H9 (cell line): ENCODE data around the gene GNB4. TPM values are rescaled to one million over a fixed set of nuclear protein-coding genes. Genes with fewer than 3 reads are reported as not detected.
A peak's percentile ranks its signal among the peaks of the same experiment; 100 is the strongest.

ENCODE experiments used
- DNase-seq: peaks from one replicate; pipeline ENCODE4 v3.0.0-alpha.2; 2017
- H2AFZ ChIP-seq: one replicate; pipeline ENCODE4 v1.6.1; 2013; ENCODE audit warnings: mild to moderate bottlenecking, low read length, control low read depth, moderate library complexity
- H2AK5ac ChIP-seq: 2 replicates; pipeline ENCODE4 v1.6.1; 2013; ENCODE audit warnings: low read length, control low read depth, mixed read lengths; ENCODE audit not compliant: insufficient read length
- H2BK120ac ChIP-seq: one replicate; pipeline ENCODE4 v1.6.1; 2013; ENCODE audit warnings: low read depth, mild to moderate bottlenecking, low read length, control low read depth, inconsistent platforms; ENCODE audit not compliant: poor library complexity, severe bottlenecking
- H2BK12ac ChIP-seq: 2 replicates; pipeline ENCODE4 v1.6.1; 2013; ENCODE audit warnings: low read length, control low read depth, mixed read lengths, low read depth; ENCODE audit not compliant: insufficient read length
- H2BK15ac ChIP-seq: 2 replicates; pipeline ENCODE4 v1.6.1; 2013; ENCODE audit warnings: low read depth, low read length, control low read depth
- H2BK20ac ChIP-seq: one replicate; pipeline ENCODE4 v1.6.1; 2013; ENCODE audit warnings: low read depth, mild to moderate bottlenecking, low read length, control low read depth, inconsistent platforms; ENCODE audit not compliant: poor library complexity, severe bottlenecking
- H2BK5ac ChIP-seq: 2 replicates; pipeline ENCODE4 v1.6.1; 2013; ENCODE audit warnings: low read length, control low read depth, mixed read lengths; ENCODE audit not compliant: insufficient read length
- H3K14ac ChIP-seq: 2 replicates; pipeline ENCODE4 v1.6.1; 2013; ENCODE audit warnings: low read length, control low read depth; ENCODE audit not compliant: insufficient read depth
- H3K18ac ChIP-seq: 2 replicates; pipeline ENCODE4 v1.6.1; 2013; ENCODE audit warnings: low read depth, mild to moderate bottlenecking, mixed read lengths, low read length, control low read depth; ENCODE audit not compliant: insufficient read length
- H3K23ac ChIP-seq: 2 replicates; pipeline ENCODE4 v1.6.1; 2013; ENCODE audit warnings: low read length, control low read depth, mixed read lengths, low read depth; ENCODE audit not compliant: insufficient read length
- H3K23me2 ChIP-seq: 2 replicates; pipeline ENCODE4 v1.6.1; 2013; ENCODE audit warnings: low read depth, mild to moderate bottlenecking, mixed read lengths, low read length, control low read depth; ENCODE audit not compliant: insufficient read length, poor library complexity, severe bottlenecking
- H3K27ac ChIP-seq: 2 replicates; pipeline ENCODE4 v1.5.1; 2013; ENCODE audit warnings: low read length, control low read depth, mixed read lengths, low read depth; ENCODE audit not compliant: insufficient read length
- H3K27me3 ChIP-seq: 2 replicates; pipeline ENCODE4 v1.6.1; 2013; ENCODE audit warnings: low read length, control low read depth, inconsistent platforms; ENCODE audit not compliant: insufficient read depth
- H3K4ac ChIP-seq: 2 replicates; pipeline ENCODE4 v1.6.1; 2013; ENCODE audit warnings: low read depth, mild to moderate bottlenecking, control low read depth, inconsistent platforms, low read length, moderate library complexity
- H3K4me1 ChIP-seq: 2 replicates; pipeline ENCODE4 v1.6.1; 2013; ENCODE audit warnings: low read length, control low read depth, inconsistent platforms; ENCODE audit not compliant: insufficient read depth
- H3K4me2 ChIP-seq: 2 replicates; pipeline ENCODE4 v1.6.1; 2013; ENCODE audit warnings: low read length, control low read depth, mixed read lengths; ENCODE audit not compliant: insufficient read length, insufficient read depth
- H3K56ac ChIP-seq: 2 replicates; pipeline ENCODE4 v1.6.1; 2013; ENCODE audit warnings: low read depth, mild to moderate bottlenecking, mixed read lengths, low read length, control low read depth; ENCODE audit not compliant: insufficient read length
- H3K79me1 ChIP-seq: 2 replicates; pipeline ENCODE4 v1.6.1; 2013; ENCODE audit warnings: low read depth, mild to moderate bottlenecking, moderate library complexity, low read length, control low read depth, inconsistent platforms; ENCODE audit not compliant: insufficient read depth, poor library complexity, severe bottlenecking
- H3K79me2 ChIP-seq: 2 replicates; pipeline ENCODE4 v1.6.1; 2013; ENCODE audit warnings: low read length, control low read depth, inconsistent platforms; ENCODE audit not compliant: insufficient read depth
- H3K9ac ChIP-seq: 2 replicates; pipeline ENCODE4 v1.6.1; 2013; ENCODE audit warnings: low read length, control low read depth, mixed read lengths; ENCODE audit not compliant: insufficient read length; ENCODE audit errors: extremely low read depth
- H3K9me3 ChIP-seq: one replicate; pipeline ENCODE4 v1.6.1; 2013; ENCODE audit warnings: low read depth, low read length, inconsistent platforms; ENCODE audit not compliant: control insufficient read depth
- H3T11ph ChIP-seq: one replicate; pipeline ENCODE4 v1.6.1; 2013; ENCODE audit warnings: mild to moderate bottlenecking, low read length, control low read depth, inconsistent platforms
- H4K20me1 ChIP-seq: one replicate; pipeline ENCODE4 v1.6.1; 2013; ENCODE audit not compliant: control insufficient read depth, insufficient read length, insufficient read depth
- H4K5ac ChIP-seq: 2 replicates; pipeline ENCODE4 v1.6.1; 2013; ENCODE audit warnings: low read depth, mild to moderate bottlenecking, mixed read lengths, low read length, control low read depth; ENCODE audit not compliant: insufficient read length
- H4K8ac ChIP-seq: replicated peaks from 2 replicates; pipeline ENCODE4 v1.6.1; 2013; ENCODE audit warnings: low read length, control low read depth, mixed read lengths, low read depth; ENCODE audit not compliant: insufficient read length
- H4K91ac ChIP-seq: 2 replicates; pipeline ENCODE4 v1.6.1; 2013; ENCODE audit warnings: low read depth, mild to moderate bottlenecking, moderate library complexity, mixed read lengths, low read length, control low read depth; ENCODE audit not compliant: insufficient read length
- H3K27ac Mint-ChIP-seq, 3 experiments: 2 replicates in 2 of 3; 3 replicates in 1 of 3; pipeline ENCODE4 v1.8.0; 2020 to 2021; ENCODE audit warnings: mixed read lengths in 3 of 3, mild to moderate bottlenecking in 1 of 3, moderate library complexity in 1 of 3
- H3K27me3 Mint-ChIP-seq: 2 replicates; pipeline ENCODE4 v1.8.0; 2021; ENCODE audit warnings: low read depth, mild to moderate bottlenecking, moderate library complexity, mixed read lengths
- H3K36me3 Mint-ChIP-seq, 3 experiments: 2 replicates in 2 of 3; 3 replicates in 1 of 3; pipeline ENCODE4 v1.8.0; 2020 to 2021; ENCODE audit warnings: low read depth in 3 of 3, mixed read lengths in 3 of 3; ENCODE audit not compliant: insufficient read depth in 1 of 3
- H3K4me1 Mint-ChIP-seq, 2 experiments: 2 replicates each; pipeline ENCODE4 v1.8.0; 2020; ENCODE audit warnings: mixed read lengths in 2 of 2
- H3K4me3 Mint-ChIP-seq, 2 experiments: 2 replicates in 1 of 2; 3 replicates in 1 of 2; pipeline ENCODE4 v1.8.0; 2020 to 2021; ENCODE audit warnings: mild to moderate bottlenecking in 2 of 2, mixed read lengths in 2 of 2, moderate library complexity in 1 of 2
- H3K9me3 Mint-ChIP-seq, 2 experiments: 2 replicates in 1 of 2; 3 replicates in 1 of 2; pipeline ENCODE4 v1.8.0; 2020; ENCODE audit warnings: mild to moderate bottlenecking in 2 of 2, mixed read lengths in 2 of 2, moderate library complexity in 1 of 2
- WGBS: extraction: QIAGEN DNeasy Blood & Tissue Kit; methylation state at CpG from one replicate; pipeline ENCODE4 v1.1.7; 2013; ENCODE audit warnings: missing lambda C conversion rate, low lambda C conversion rate, mixed read lengths; ENCODE audit not compliant: insufficient read length; ENCODE audit errors: extremely low coverage; 5-methylcytosine and 5-hydroxymethylcytosine counted together
- total RNA-seq: library from RNA; stranded (reverse); gene quantifications from 2 replicates; pipeline ENCODE4 v1.2.1, GENCODE V29; 2021
- TF ChIP-seq, protein P1 (sequence below): fragments of 200-600 bp; sonication (generic); conservative IDR thresholded peaks from 3 replicates; pipeline ENCODE4 v1.8.0; 2021; ENCODE audit warnings: antibody characterized with exemption, mild to moderate bottlenecking

GNB4 gene
- total RNA-seq, 1 experiment from 2014 or later, result 25.0 TPM

DNA sequence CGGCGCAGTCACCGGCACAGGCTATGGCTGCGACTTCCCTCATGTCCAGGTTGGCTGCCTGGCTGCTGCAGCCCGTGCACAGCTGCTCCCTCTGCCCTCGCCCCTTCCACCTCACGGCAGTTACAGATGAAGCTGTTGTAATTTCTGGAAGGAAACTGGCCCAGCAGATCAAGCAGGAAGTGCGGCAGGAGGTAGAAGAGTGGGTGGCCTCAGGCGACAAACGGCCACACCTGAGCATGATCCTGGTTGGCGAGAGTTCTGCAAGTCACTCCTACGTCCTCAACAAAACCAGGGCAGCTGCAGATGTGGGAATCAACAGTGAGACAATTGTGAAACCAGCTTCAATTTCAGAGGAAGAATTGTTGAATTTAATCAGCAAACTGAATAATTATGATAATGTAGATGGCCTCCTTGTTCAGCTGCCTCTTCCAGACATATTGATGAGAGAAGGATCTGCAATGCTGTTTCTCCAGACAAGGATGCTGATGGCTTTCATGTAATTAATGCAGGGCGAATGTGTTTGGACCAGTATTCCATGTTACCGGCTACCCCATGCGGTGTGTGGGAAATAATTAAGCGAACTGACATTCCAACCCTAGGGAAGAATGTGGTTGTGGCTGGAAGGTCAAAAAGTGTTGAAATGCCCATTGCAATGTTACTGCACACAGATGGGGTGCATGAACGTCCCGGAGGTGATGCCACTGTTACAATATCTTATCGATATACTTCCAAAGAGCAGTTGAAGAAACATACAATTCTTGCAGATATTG is 13.2 kb upstream of the GNB4 start:
- Histone ChIP-seq H4K8ac (no peak overlapping the region), H3K27ac (no peak overlapping the region), H3K4me2 (no peak overlapping the region), H3K14ac (no peak overlapping the region), H2BK20ac (no peak overlapping the region), H3K27me3 (no peaks in the 10 kb centered on the region), H3K18ac (no peak overlapping the region), H3K9ac (no peak overlapping the region), H2AFZ (no peak overlapping the region), H2BK15ac (no peak overlapping the region), H2BK120ac (no peak overlapping the region), H4K91ac (no peak overlapping the region), H2AK5ac (no peak overlapping the region), H3K23me2 (no peaks in the 10 kb centered on the region), H3K4ac (no peak overlapping the region), H2BK12ac (no peak overlapping the region), H3T11ph (no peak overlapping the region), H3K23ac (no peak overlapping the region), H3K79me1 (no peaks in the 10 kb centered on the region), H3K9me3 (no peaks in the 10 kb centered on the region), H3K56ac (no peak overlapping the region), H3K79me2 (no peaks in the 10 kb centered on the region), H4K20me1 (no peaks in the 10 kb centered on the region), H3K4me1 (no peaks in the 10 kb centered on the region; the same call in 1 of the 2 replicates), H4K5ac (no peak overlapping the region), H2BK5ac (no peak overlapping the region)
- no CpG with 5 or more reads among the region's 19 CpGs for WGBS
- no peak for DNase-seq
- Mint-ChIP-seq H3K27ac (peak overlapping the region; percentile 32 to 92 (median 83); a peak in 5 of 7 replicates), H3K27me3 (peaks cover 1% of the 10 kb centered on the region; the same call in 1 of the 2 replicates), H3K4me1 (peaks cover 8 to 15% of the 10 kb centered on the region in 2 experiments), H3K4me3 (peak overlapping the region in 1 of 2 experiments; percentile 29; a peak in 2 of 5 replicates), H3K36me3 (no peaks in the 10 kb centered on the region), H3K9me3 (no peaks in the 10 kb centered on the region; a peak in 1 of 5 replicates)
- TF ChIP-seq, protein P1, sequence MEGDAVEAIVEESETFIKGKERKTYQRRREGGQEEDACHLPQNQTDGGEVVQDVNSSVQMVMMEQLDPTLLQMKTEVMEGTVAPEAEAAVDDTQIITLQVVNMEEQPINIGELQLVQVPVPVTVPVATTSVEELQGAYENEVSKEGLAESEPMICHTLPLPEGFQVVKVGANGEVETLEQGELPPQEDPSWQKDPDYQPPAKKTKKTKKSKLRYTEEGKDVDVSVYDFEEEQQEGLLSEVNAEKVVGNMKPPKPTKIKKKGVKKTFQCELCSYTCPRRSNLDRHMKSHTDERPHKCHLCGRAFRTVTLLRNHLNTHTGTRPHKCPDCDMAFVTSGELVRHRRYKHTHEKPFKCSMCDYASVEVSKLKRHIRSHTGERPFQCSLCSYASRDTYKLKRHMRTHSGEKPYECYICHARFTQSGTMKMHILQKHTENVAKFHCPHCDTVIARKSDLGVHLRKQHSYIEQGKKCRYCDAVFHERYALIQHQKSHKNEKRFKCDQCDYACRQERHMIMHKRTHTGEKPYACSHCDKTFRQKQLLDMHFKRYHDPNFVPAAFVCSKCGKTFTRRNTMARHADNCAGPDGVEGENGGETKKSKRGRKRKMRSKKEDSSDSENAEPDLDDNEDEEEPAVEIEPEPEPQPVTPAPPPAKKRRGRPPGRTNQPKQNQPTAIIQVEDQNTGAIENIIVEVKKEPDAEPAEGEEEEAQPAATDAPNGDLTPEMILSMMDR, result no peak
